ENCODE data around the gene CRISPLD2.

Gene CRISPLD2

GRCh38 chr16:84913315-84913714 lies 93.5 kb downstream of the CRISPLD2 start:
- Histone ChIP-seq H3K27ac (ENCODE audit: low read length) (no peak overlapping the region), H3K9me3 (ENCODE audit: insufficient read depth, low read depth, low read length) (no peaks in the 10 kb centered on the region), H3K4me1 (ENCODE audit: insufficient read depth, low read length) (no peaks in the 10 kb centered on the region), H3K27me3 (ENCODE audit: insufficient read depth, low read length) (no peaks in the 10 kb centered on the region), H3K4me3 (ENCODE audit: low read length) (no peak overlapping the region), H3K9ac (ENCODE audit: low read depth, low read length) (no peak overlapping the region), H3K36me3 (ENCODE audit: insufficient read depth, low read depth, low read length) (no peaks in the 10 kb centered on the region)

- Histone ChIP-seq H3K9ac (ENCODE audit: low read depth, low read length) (no peak overlapping the region), H3K36me3 (ENCODE audit: insufficient read depth, low read depth, low read length) (no peaks in the 10 kb centered on the region), H3K27ac (ENCODE audit: low read length) (no peak overlapping the region), H3K9me3 (ENCODE audit: insufficient read depth, low read depth, low read length) (no peaks in the 10 kb centered on the region), H3K4me3 (ENCODE audit: low read length) (no peak overlapping the region), H3K27me3 (ENCODE audit: insufficient read depth, low read length) (no peaks in the 10 kb centered on the region), H3K4me1 (ENCODE audit: insufficient read depth, low read length) (no peaks in the 10 kb centered on the region)
Measured at GRCh38 chr16:84914273-84914672, 94.5 kb downstream of the CRISPLD2 start.

DNA sequence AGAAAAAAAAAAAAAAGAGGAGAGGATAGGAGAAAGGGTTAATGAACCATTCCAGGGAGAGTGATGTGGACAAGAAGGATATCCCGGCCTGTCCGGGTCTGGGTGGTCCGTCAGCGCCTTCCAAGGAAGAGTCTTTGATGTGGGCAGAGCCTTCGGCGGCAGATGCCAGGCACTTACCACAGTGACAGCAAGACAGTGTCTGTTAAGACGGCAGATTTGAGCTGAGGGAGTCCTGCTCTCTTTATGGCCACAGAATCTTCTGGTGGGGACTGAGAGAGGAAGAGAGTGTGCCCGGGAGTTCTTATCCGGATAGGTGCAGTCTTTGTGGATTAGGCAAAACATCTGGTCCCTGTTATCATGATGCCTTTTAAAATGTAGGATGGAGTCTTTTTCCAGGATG lies 96.4 kb downstream of the CRISPLD2 start:
- no peak overlapping the region for H3K9ac ChIP-seq (ENCODE audit: low read depth, low read length)
- H3K27ac ChIP-seq (ENCODE audit: low read length), result no peak overlapping the region
- H3K27me3 ChIP-seq (ENCODE audit: insufficient read depth, low read length), result no peaks in the 10 kb centered on the region
- no peaks in the 10 kb centered on the region for H3K9me3 ChIP-seq (ENCODE audit: insufficient read depth, low read depth, low read length)
- no peaks in the 10 kb centered on the region for H3K36me3 ChIP-seq (ENCODE audit: insufficient read depth, low read depth, low read length)
- H3K4me1 ChIP-seq (ENCODE audit: insufficient read depth, low read length), result no peaks in the 10 kb centered on the region
- H3K4me3 ChIP-seq (ENCODE audit: low read length), result no peak overlapping the region

DNA sequence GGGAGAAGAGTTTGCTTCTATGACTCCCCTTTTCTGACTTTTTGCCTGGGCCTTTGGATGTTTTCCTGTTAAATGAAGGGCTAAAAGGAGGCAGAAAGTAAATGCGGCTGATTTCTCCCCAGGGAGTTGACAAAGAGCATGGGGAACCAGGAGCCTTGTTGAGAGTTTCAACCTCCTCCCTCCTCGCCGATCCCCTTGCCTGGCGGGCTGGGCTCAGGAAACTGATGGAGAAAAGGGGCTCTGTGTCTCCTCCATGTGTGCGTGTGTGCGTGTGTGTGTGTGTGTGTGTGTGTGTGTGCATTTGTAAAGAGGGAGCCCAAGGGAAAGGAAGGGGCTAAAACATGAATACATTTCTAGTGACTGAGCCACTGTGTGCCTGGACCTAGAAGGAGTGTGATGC lies 97.1 kb downstream of the CRISPLD2 start:
- Histone ChIP-seq H3K4me3 (ENCODE audit: low read length) (no peak overlapping the region), H3K27ac (ENCODE audit: low read length) (no peak overlapping the region), H3K36me3 (ENCODE audit: insufficient read depth, low read depth, low read length) (no peaks in the 10 kb centered on the region), H3K9ac (ENCODE audit: low read depth, low read length) (no peak overlapping the region), H3K9me3 (ENCODE audit: insufficient read depth, low read depth, low read length) (no peaks in the 10 kb centered on the region), H3K27me3 (ENCODE audit: insufficient read depth, low read length) (no peaks in the 10 kb centered on the region), H3K4me1 (ENCODE audit: insufficient read depth, low read length) (no peaks in the 10 kb centered on the region)

DNA sequence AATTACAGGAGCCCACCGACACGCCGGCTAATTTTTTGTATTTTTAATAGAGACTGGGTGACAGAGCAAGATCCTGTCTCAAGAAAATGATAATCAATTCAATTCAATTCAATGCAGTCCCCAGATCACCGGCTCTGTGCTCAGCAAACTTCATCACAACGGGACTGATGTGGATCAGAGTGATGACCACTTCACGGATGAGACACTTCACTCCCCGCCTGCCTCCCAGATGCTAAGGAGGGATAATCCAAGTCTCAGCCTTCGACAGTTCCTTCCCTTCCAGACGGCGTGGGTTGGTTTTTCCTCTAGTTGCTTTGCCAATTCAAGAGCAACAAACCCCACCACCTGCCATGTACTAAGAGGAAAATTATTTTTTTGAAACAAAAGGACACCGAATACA lies 97.7 kb downstream of the CRISPLD2 start:
- H3K4me3 ChIP-seq (ENCODE audit: low read length), result no peak overlapping the region
- no peaks in the 10 kb centered on the region for H3K27me3 ChIP-seq (ENCODE audit: insufficient read depth, low read length)
- no peaks in the 10 kb centered on the region for H3K4me1 ChIP-seq (ENCODE audit: insufficient read depth, low read length)
- H3K36me3 ChIP-seq (ENCODE audit: insufficient read depth, low read depth, low read length), result no peaks in the 10 kb centered on the region
- no peak overlapping the region for H3K9ac ChIP-seq (ENCODE audit: low read depth, low read length)
- no peak overlapping the region for H3K27ac ChIP-seq (ENCODE audit: low read length)
- no peaks in the 10 kb centered on the region for H3K9me3 ChIP-seq (ENCODE audit: insufficient read depth, low read depth, low read length)

DNA sequence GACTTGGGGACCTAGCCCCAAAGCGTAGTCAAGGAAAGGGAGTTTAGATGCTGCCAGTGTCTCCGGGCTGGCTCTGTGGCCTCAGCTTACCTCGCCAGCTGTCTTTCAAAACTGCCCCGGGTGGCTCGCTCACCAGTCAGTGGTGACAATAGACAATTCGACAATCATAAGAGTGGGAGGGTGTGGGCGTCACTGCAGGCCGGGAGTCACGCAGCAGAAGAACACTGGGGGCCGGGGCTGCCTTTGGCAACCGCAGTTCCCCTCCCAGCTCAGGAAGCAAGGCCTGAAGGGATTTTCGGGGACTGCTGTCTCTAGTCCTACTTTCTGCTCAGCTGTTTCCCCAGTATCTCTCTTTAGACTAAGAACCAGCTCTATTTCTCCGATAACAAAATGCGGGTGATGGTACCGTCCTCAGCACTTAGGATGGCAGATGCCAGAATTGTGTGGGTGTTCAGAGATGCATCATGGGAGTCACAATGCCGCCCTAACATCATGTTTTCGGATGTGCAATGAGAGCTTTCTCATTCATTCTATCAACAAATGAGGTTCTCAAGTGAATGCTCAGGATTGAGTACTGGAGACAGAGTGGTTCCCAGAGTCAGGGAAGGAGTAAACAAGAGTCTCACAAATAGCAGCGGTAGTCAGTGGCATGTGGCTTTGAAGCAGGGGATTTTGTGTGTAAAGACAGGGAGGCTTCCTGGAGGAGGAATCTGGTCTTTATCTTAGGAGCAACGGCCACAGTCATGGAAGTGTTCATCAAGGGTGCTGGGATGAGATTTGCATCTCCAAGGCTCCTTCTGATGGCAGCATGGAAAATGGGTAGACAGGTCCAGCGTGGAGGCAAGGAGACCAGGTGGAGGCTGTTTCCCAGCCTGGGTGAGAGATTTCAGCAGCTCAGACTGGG lies 98.5 kb downstream of the CRISPLD2 start:
- Histone ChIP-seq H3K9me3 (ENCODE audit: insufficient read depth, low read depth, low read length) (no peaks in the 10 kb centered on the region), H3K4me1 (ENCODE audit: insufficient read depth, low read length) (no peaks in the 10 kb centered on the region), H3K27ac (ENCODE audit: low read length) (no peak overlapping the region), H3K9ac (ENCODE audit: low read depth, low read length) (no peak overlapping the region), H3K36me3 (ENCODE audit: insufficient read depth, low read depth, low read length) (no peaks in the 10 kb centered on the region), H3K27me3 (ENCODE audit: insufficient read depth, low read length) (no peaks in the 10 kb centered on the region), H3K4me3 (ENCODE audit: low read length) (no peak overlapping the region)

- no peaks in the 10 kb centered on the region for H3K4me1 ChIP-seq (ENCODE audit: insufficient read depth, low read length)
- H3K27me3 ChIP-seq (ENCODE audit: insufficient read depth, low read length), result no peaks in the 10 kb centered on the region
- H3K9me3 ChIP-seq (ENCODE audit: insufficient read depth, low read depth, low read length), result no peaks in the 10 kb centered on the region
- no peak overlapping the region for H3K4me3 ChIP-seq (ENCODE audit: low read length)
- no peak overlapping the region for H3K9ac ChIP-seq (ENCODE audit: low read depth, low read length)
- H3K36me3 ChIP-seq (ENCODE audit: insufficient read depth, low read depth, low read length), result no peaks in the 10 kb centered on the region
- no peak overlapping the region for H3K27ac ChIP-seq (ENCODE audit: low read length)
Measured at GRCh38 chr16:84919269-84919668, 99.5 kb downstream of the CRISPLD2 start.

GRCh38 chr16:84919708-84920107 lies 99.9 kb downstream of the CRISPLD2 start:
- Histone ChIP-seq H3K9me3 (ENCODE audit: insufficient read depth, low read depth, low read length) (no peaks in the 10 kb centered on the region), H3K27me3 (ENCODE audit: insufficient read depth, low read length) (no peaks in the 10 kb centered on the region), H3K36me3 (ENCODE audit: insufficient read depth, low read depth, low read length) (no peaks in the 10 kb centered on the region), H3K4me3 (ENCODE audit: low read length) (no peak overlapping the region), H3K4me1 (ENCODE audit: insufficient read depth, low read length) (no peaks in the 10 kb centered on the region), H3K9ac (ENCODE audit: low read depth, low read length) (no peak overlapping the region), H3K27ac (ENCODE audit: low read length) (no peak overlapping the region)

DNA sequence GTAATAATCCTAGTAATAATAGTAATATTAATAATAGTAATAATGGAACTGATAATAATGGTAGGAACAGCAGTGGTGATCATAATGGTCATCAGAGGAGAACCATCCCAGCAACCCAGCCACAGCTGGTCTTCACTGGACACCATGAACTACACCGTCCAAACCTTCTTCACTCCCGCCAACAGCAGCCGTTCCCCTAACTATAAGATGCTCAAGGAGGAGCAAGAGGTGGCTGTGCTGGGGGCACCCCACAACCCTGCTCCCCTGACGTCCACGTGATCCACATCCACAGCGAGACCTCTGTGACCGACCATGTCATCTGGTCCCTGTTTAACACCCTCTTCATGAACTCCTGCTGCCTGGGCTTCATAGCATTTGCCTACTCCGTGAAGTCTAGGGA lies 100.5 kb downstream of the CRISPLD2 start:
- no peaks in the 10 kb centered on the region for H3K9me3 ChIP-seq (ENCODE audit: insufficient read depth, low read depth, low read length)
- H3K4me1 ChIP-seq (ENCODE audit: insufficient read depth, low read length), result no peaks in the 10 kb centered on the region
- no peak overlapping the region for H3K4me3 ChIP-seq (ENCODE audit: low read length)
- no peaks in the 10 kb centered on the region for H3K36me3 ChIP-seq (ENCODE audit: insufficient read depth, low read depth, low read length)
- no peaks in the 10 kb centered on the region for H3K27me3 ChIP-seq (ENCODE audit: insufficient read depth, low read length)
- H3K9ac ChIP-seq (ENCODE audit: low read depth, low read length), result no peak overlapping the region
- no peak overlapping the region for H3K27ac ChIP-seq (ENCODE audit: low read length)

GRCh38 chr16:84922351-84923120 lies 102.8 kb downstream of the CRISPLD2 start:
- no peaks in the 10 kb centered on the region for H3K9me3 ChIP-seq (ENCODE audit: insufficient read depth, low read depth, low read length)
- H3K27me3 ChIP-seq (ENCODE audit: insufficient read depth, low read length), result no peaks in the 10 kb centered on the region
- H3K4me3 ChIP-seq (ENCODE audit: low read length), result no peak overlapping the region
- no peaks in the 10 kb centered on the region for H3K4me1 ChIP-seq (ENCODE audit: insufficient read depth, low read length)
- no peaks in the 10 kb centered on the region for H3K36me3 ChIP-seq (ENCODE audit: insufficient read depth, low read depth, low read length)
- H3K9ac ChIP-seq (ENCODE audit: low read depth, low read length), result no peak overlapping the region
- H3K27ac ChIP-seq (ENCODE audit: low read length), result no peak overlapping the region

GRCh38 chr16:84924331-84925091 lies 104.7 kb downstream of the CRISPLD2 start:
- no peaks in the 10 kb centered on the region for H3K9me3 ChIP-seq (ENCODE audit: insufficient read depth, low read depth, low read length)
- H3K4me3 ChIP-seq (ENCODE audit: low read length), result no peak overlapping the region
- no peak overlapping the region for H3K9ac ChIP-seq (ENCODE audit: low read depth, low read length)
- no peaks in the 10 kb centered on the region for H3K27me3 ChIP-seq (ENCODE audit: insufficient read depth, low read length)
- no peaks in the 10 kb centered on the region for H3K36me3 ChIP-seq (ENCODE audit: insufficient read depth, low read depth, low read length)
- H3K4me1 ChIP-seq (ENCODE audit: insufficient read depth, low read length), result no peaks in the 10 kb centered on the region
- no peak overlapping the region for H3K27ac ChIP-seq (ENCODE audit: low read length)
